ENCODE data around the gene PHF20.

Gene PHF20

GRCh38 chr20:35908007-35908406 is 136.2 kb downstream of the PHF20 start:
- no peak overlapping the region for H3K4me3 ChIP-seq (replicated peaks; ENCODE audit: low read depth, low read length)
- DNase-seq (ENCODE audit: low read depth) = no peak
- TF ChIP-seq CTCF (IDR thresholded peaks at IDR 0.05; ENCODE audit: low read length, missing control alignments) = no peak

DNA sequence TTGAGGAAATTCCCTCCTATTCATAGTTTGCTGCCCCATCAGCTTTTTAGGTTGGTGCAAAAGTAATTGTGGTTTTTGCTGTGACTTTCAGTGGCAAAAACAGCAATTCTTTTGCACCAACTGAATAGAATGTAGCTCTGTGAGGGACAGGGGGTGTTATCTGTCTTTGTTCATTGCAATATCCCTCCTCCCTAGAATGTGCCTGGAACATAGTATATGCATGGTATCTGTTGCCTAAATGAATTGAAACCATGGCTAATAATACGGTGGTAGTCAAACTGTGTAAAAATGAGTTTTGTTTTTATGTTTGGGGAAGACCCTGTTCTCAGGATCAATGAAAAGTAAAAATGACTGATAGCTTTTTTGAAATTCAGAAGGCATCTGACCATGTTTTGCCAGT is 137.4 kb downstream of the PHF20 start:
- DNase-seq (ENCODE audit: low read depth) = no peak
- H3K4me3 ChIP-seq (replicated peaks; ENCODE audit: low read depth, low read length) = no peak overlapping the region
- no peak for TF ChIP-seq CTCF (IDR thresholded peaks at IDR 0.05; ENCODE audit: low read length, missing control alignments)

- H3K4me3 ChIP-seq (replicated peaks; ENCODE audit: low read depth, low read length) = no peak overlapping the region
- DNase-seq (ENCODE audit: low read depth) = no peak
- no peak for TF ChIP-seq CTCF (IDR thresholded peaks at IDR 0.05; ENCODE audit: low read length, missing control alignments)
Measured at GRCh38 chr20:35909796-35910195, 138.0 kb downstream of the PHF20 start.

DNA sequence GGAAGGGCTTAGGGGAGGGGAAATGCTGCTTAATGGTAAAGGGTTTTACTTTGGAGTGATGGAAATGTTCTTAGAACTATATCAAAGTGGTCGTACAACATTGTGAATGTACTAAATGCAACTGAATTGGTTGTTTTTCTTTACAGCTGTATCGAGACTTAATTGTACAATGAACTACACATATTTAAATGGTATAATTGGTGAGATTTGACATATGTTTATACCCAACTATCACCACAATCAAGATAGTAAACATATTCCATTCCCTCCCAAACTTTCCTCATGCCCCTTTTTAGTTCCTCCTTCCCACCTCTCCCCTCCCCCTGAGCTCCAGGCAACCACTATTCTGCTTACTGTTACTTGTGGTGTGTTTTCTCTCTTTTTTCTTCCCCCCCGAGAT is 138.4 kb downstream of the PHF20 start:
- no peak for TF ChIP-seq CTCF (IDR thresholded peaks at IDR 0.05; ENCODE audit: low read length, missing control alignments)
- H3K4me3 ChIP-seq (replicated peaks; ENCODE audit: low read depth, low read length) = no peak overlapping the region
- no peak for DNase-seq (ENCODE audit: low read depth)

- DNase-seq (ENCODE audit: low read depth) = no peak
- H3K4me3 ChIP-seq (replicated peaks; ENCODE audit: low read depth, low read length) = no peak overlapping the region
Measured at GRCh38 chr20:35912881-35913280, 141.1 kb downstream of the PHF20 start.

DNA sequence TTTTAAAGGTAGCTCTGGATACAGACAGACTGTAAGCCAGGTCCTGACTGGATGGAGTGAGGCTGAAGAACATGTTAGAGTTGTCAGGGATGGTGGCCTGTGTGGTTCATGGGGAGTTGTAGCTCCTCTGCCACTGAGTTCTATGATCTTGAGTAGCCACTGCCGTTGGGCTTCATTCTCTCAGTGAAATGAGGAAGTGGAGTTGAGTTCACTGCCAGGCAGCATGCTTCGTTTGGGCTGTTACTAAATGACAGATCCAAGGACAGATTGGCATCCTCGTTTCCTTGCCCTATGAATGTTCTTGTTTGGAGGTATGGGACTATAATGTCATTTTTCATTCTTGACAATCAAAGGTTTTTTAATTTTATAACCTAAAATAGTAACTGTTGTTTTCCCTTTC is 145.3 kb downstream of the PHF20 start:
- no peak for TF ChIP-seq CTCF (IDR thresholded peaks at IDR 0.05; ENCODE audit: low read length, missing control alignments)
- no peak overlapping the region for H3K4me3 ChIP-seq (replicated peaks; ENCODE audit: low read depth, low read length)
- no peak for DNase-seq (ENCODE audit: low read depth)

More at GRCh38 chr20:35912881-35913280, 141.1 kb downstream of the PHF20 start:
- no peak for TF ChIP-seq CTCF (IDR thresholded peaks at IDR 0.05; ENCODE audit: low read length, missing control alignments)

GRCh38 chr20:35918021-35918420 is 146.2 kb downstream of the PHF20 start:
- no peak overlapping the region for H3K4me3 ChIP-seq (replicated peaks; ENCODE audit: low read depth, low read length)
- no peak for DNase-seq (ENCODE audit: low read depth)
- no peak for TF ChIP-seq CTCF (IDR thresholded peaks at IDR 0.05; ENCODE audit: low read length, missing control alignments)
